ENCODE results near the gene LPO.

Gene LPO

GRCh38 chr17:58303971-58304749, 65.8 kb downstream of the LPO start:
- Histone ChIP-seq H3K27me3 (replicated peaks) (no peaks in the 10 kb centered on the region), H3K36me3 (replicated peaks) (no peaks in the 10 kb centered on the region), H3K4me3 (ENCODE audit: low read depth, low read length) (no peak overlapping the region), H3K27ac (no peak overlapping the region)
- TF ChIP-seq CTCF (IDR thresholded peaks at IDR 0.05; ENCODE audit: low read depth, low read length, missing control alignments), result peak; percentile 91
- in situ Hi-C loops (cut with HindIII; ENCODE audit: low pct_ligation_motif_present, low sequenced_read_pairs), result no loop called here
- DNase-seq, result peak; percentile 24

- Histone ChIP-seq H3K36me3 (replicated peaks) (no peaks in the 10 kb centered on the region), H3K4me3 (ENCODE audit: low read depth, low read length) (no peak overlapping the region), H3K27ac (no peak overlapping the region), H3K27me3 (replicated peaks) (no peaks in the 10 kb centered on the region)
- DNase-seq, result no peak
- in situ Hi-C loops (cut with HindIII; ENCODE audit: low pct_ligation_motif_present, low sequenced_read_pairs), result no loop called here
- TF ChIP-seq CTCF (IDR thresholded peaks at IDR 0.05; ENCODE audit: low read depth, low read length, missing control alignments), result no peak
Observed at GRCh38 chr17:58304750-58305486, 66.5 kb downstream of the LPO start.

GRCh38 chr17:58305626-58306025, 67.2 kb downstream of the LPO start:
- in situ Hi-C loops (cut with HindIII; ENCODE audit: low pct_ligation_motif_present, low sequenced_read_pairs), result no loop called here
- no peaks in the 10 kb centered on the region for H3K27me3 ChIP-seq (replicated peaks)
- no peak for TF ChIP-seq CTCF (IDR thresholded peaks at IDR 0.05; ENCODE audit: low read depth, low read length, missing control alignments)

GRCh38 chr17:58306131-58306951, 68.0 kb downstream of the LPO start:
- TF ChIP-seq CTCF (IDR thresholded peaks at IDR 0.05; ENCODE audit: low read depth, low read length, missing control alignments), result no peak
- H3K27ac ChIP-seq, result no peak overlapping the region
- no peak overlapping the region for H3K4me3 ChIP-seq (ENCODE audit: low read depth, low read length)
- H3K36me3 ChIP-seq (replicated peaks), result no peaks in the 10 kb centered on the region
- no peaks in the 10 kb centered on the region for H3K27me3 ChIP-seq (replicated peaks)
- no peak for DNase-seq
- in situ Hi-C loops (cut with HindIII; ENCODE audit: low pct_ligation_motif_present, low sequenced_read_pairs), result no loop called here

More at GRCh38 chr17:58305626-58306025, 67.2 kb downstream of the LPO start:
- no peak overlapping the region for H3K27ac ChIP-seq
- H3K36me3 ChIP-seq (replicated peaks), result no peaks in the 10 kb centered on the region
- H3K4me3 ChIP-seq (ENCODE audit: low read depth, low read length), result no peak overlapping the region
- DNase-seq, result no peak

GRCh38 chr17:58307468-58308172, 69.2 kb downstream of the LPO start:
- DNase-seq, result no peak
- no peak for TF ChIP-seq CTCF (IDR thresholded peaks at IDR 0.05; ENCODE audit: low read depth, low read length, missing control alignments)
- Histone ChIP-seq H3K27me3 (replicated peaks) (no peaks in the 10 kb centered on the region), H3K36me3 (replicated peaks) (no peaks in the 10 kb centered on the region), H3K27ac (no peak overlapping the region), H3K4me3 (ENCODE audit: low read depth, low read length) (no peak overlapping the region)
- in situ Hi-C loops (cut with HindIII; ENCODE audit: low pct_ligation_motif_present, low sequenced_read_pairs), result no loop called here
